Spinal cord (tissue), 10 donors: ENCODE data around the gene ELAVL3. TPM values are rescaled to one million over a fixed set of nuclear protein-coding genes. Genes with fewer than 3 reads are reported as not detected.

ENCODE experiments used
- DNase-seq, 6 donors: peaks; one replicate each; pipeline versions ENCODE4 v3.0.0 to v3.0.0-alpha.2; 2013 to 2015; ENCODE audit warnings: low spot score in 6 of 6, low read depth in 4 of 6
- H3K27ac ChIP-seq: one replicate; pipeline ENCODE4 v1.5.1; 2013; ENCODE audit warnings: low read depth, low read length, control low read depth
- H3K27me3 ChIP-seq: one replicate; pipeline ENCODE4 v1.6.1; 2013; ENCODE audit warnings: low read length; ENCODE audit not compliant: control insufficient read depth, insufficient read depth
- H3K36me3 ChIP-seq: one replicate; pipeline ENCODE4 v1.6.1; 2013; ENCODE audit warnings: low read length; ENCODE audit not compliant: control insufficient read depth, insufficient read depth
- H3K4me1 ChIP-seq: one replicate; pipeline ENCODE4 v1.6.1; 2013; ENCODE audit warnings: low read length; ENCODE audit not compliant: control insufficient read depth, insufficient read depth
- H3K4me3 ChIP-seq: one replicate; pipeline ENCODE4 v1.5.1; 2013; ENCODE audit warnings: low read depth, low read length, control low read depth
- H3K9me3 ChIP-seq: one replicate; pipeline ENCODE4 v1.6.1; 2013; ENCODE audit warnings: low read length; ENCODE audit not compliant: control insufficient read depth, insufficient read depth
- WGBS: methylation state at CpG from one replicate; pipeline ENCODE4 v1.1.5; 2013; ENCODE audit warnings: missing lambda C conversion rate; ENCODE audit not compliant: insufficient coverage; 5-methylcytosine and 5-hydroxymethylcytosine counted together
- polyA plus RNA-seq, 2 donors: library from polyadenylated mRNA; unstranded; fragments of 120-200 nt; gene quantifications; one replicate each; pipeline ENCODE4 v1.2.1, GENCODE V29; 2013; ENCODE audit not compliant: insufficient read length in 2 of 2
- total RNA-seq, 2 donors: library from RNA; depleted of rRNA in 1 of 2; stranded (reverse); fragments of 120-200 nt in 1 of 2; fragments of >200 nt in 1 of 2; gene quantifications; one replicate each; pipeline versions ENCODE4 v1.2.3 to v1.2.4, GENCODE V29; 2013 to 2014
- donor health status: healthy.

ELAVL3 gene
- total and polyA plus RNA-seq, 4 donors = 25.8 to 153 (median 108) TPM

DNA sequence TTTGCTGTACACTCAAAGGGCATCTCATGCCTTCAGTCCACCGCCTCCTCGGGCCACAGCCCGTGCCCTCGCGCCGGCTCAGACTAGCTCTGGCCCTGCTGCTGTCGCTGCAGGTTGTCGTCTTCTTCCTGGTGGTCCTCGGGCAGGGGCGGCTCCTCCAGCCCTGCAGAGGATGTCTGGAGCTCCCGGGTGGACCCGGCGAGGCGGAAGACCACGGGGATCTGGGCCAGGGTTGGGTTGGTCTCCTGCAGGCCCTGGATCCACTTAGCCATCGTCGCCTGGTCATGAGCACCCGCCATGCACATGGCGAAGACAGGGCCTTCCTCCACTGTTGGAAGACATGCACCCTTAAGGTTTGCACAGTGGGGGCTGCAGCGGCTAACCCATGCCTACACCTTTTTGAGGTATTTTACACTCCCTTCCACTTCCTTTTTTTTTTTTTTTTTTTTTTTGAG lies 25.3 kb upstream of the ELAVL3 start:
- peaks cover 21% of the 10 kb centered on the region for H3K4me1 ChIP-seq
- H3K27ac ChIP-seq = peak overlapping the region; percentile 91
- no peaks in the 10 kb centered on the region for H3K9me3 ChIP-seq
- peak overlapping the region; percentile 62 for H3K4me3 ChIP-seq
- DNase-seq = no peak
- peaks cover 47% of the 10 kb centered on the region for H3K36me3 ChIP-seq
- 9% methylated on average over 17 of the region's 20 CpGs for WGBS
- no peaks in the 10 kb centered on the region for H3K27me3 ChIP-seq

DNA sequence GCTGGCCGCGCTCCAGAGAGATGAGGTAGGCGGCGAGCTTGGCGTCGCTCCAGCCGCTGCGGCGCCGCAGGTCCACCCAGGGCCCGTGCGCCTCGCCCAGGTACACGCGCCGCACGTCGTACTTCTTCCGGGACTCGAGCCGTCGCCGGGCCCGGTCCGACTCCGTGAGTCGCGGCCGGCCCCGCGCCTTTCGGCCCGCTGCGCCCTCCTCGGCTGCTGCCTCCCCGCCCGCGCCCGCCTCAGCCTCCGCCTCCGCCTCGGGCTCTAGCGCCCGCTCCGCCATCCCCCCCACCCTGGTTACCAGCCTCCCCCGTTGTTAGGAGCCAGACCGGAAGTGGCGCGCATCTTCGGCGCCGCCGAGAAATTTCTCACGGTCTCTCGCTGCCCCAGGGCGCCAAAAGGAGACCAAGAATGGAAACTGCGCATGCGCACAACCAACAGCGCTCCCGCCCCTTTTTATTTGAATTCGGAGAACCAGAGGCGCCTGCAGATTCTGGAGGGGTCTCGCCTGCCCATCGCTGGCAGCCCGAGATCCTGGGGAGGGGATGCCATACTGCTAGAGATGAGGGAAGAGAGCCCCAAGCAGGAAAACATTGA lies 24.8 kb upstream of the ELAVL3 start, which contains the start of gene ZNF653:
ZNF653 (minus strand) TSS at position 336 of the 597 bp plus-strand sequence; CDS start at position 283, 53 bp downstream.
- WGBS = under 1% methylated on average over 65 of the region's 65 CpGs
- Histone ChIP-seq H3K4me3 (peak within 1 kb of the TSS; percentile 62), H3K27ac (peak within 1 kb of the TSS; percentile 91), H3K4me1 (peaks cover 21% of the 10 kb centered on the region), H3K9me3 (no peaks in the 10 kb centered on the region), H3K36me3 (peaks cover 46% of the 10 kb centered on the region), H3K27me3 (no peaks in the 10 kb centered on the region)
- peak; percentile 92 to 99 (median 96) for DNase-seq

DNA sequence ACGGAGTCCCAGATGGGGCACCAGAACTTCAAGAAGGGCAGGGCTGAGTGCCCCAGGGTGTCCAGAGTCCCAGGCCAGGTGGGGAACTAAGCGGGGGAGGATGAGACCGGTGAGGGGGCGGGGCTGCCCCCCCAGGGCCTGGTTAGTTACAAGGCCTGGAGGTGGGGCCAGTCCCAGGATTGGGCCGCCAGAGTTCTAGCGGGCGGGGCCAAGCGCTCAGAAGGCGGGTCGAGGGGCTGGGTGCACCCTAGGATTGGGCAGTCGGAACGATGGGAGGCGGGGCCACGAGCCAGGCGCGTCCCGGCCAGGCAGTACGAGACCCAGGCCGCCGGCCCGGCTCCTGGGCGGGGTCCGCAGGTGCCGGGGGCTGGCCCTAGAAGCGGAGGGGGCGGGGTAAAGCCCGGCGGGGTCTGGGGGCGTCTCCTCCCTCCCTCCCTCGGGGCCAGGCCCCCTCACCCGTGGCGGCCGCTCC lies 24.2 kb upstream of the ELAVL3 start:
- H3K9me3 ChIP-seq = no peaks in the 10 kb centered on the region
- under 1% methylated on average over 32 of the region's 33 CpGs for WGBS
- H3K36me3 ChIP-seq = peaks cover 42% of the 10 kb centered on the region
- peak; percentile 68 to 98 (median 87) for DNase-seq
- peak overlapping the region; percentile 62 for H3K4me3 ChIP-seq
- peak overlapping the region; percentile 91 for H3K27ac ChIP-seq
- no peaks in the 10 kb centered on the region for H3K27me3 ChIP-seq
- H3K4me1 ChIP-seq = peaks cover 21% of the 10 kb centered on the region

DNA sequence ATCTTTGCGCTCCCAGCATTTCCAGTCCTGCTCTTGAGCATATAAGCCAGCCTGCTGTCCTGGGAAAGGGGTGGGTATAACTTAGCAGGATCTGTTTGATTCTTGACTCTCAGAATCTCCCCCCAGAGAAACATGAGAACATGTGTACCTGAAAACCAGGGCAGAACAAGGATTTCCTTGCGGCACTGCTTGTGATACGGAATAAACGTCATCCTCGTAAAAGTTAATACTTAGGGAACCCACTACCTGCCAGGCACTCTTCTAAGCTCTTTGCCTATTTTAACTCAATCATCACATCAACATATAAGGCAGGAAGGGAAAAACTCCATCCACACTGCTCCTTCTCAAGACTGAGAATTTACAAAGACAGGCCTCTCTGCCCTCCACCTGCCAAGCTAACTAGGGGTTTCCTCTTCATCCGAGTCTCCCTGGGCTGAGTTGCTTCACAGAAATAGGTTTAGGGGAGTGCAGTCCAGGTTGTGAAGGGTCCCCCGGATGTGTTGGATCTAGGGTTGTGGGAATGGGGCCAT lies 23.7 kb upstream of the ELAVL3 start:
- Histone ChIP-seq H3K27me3 (no peaks in the 10 kb centered on the region), H3K36me3 (peaks cover 44% of the 10 kb centered on the region), H3K9me3 (no peaks in the 10 kb centered on the region), H3K4me3 (peak overlapping the region; percentile 62), H3K27ac (peak overlapping the region; percentile 91), H3K4me1 (peaks cover 21% of the 10 kb centered on the region)
- 38% methylated on average over 2 of the region's 7 CpGs for WGBS
- peak in 1 of 6 donors; percentile 2 for DNase-seq

DNA sequence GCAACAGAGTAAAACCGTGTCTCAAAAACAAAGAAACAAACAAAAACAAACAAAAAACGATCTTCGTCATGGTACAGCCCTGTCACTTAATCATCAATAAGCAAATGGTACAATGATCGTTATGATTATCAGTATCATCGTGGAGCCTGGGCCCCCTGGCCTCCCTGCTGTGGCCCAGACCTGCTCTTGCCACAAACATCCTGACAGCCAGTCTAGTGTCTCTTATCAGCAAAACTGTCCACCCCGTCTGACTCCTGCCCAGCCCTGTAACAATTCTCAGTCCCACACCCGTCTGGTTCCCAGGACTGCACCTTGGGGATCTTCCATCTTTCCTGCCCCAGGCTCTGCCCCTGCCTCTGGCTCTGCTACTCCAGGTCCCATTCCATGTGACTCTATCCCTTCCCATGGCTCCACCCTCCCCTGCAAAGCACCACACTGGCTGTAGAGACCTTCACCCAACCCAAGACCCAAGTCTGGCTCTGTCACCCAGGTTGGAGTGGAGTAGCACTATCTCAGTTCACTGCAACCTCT lies 19.1 kb upstream of the ELAVL3 start:
- 87% methylated on average over 7 of the region's 7 CpGs for WGBS
- Histone ChIP-seq H3K4me3 (no peak overlapping the region), H3K4me1 (peaks cover 6% of the 10 kb centered on the region), H3K9me3 (no peaks in the 10 kb centered on the region), H3K36me3 (peaks cover 64% of the 10 kb centered on the region), H3K27ac (no peak overlapping the region), H3K27me3 (no peaks in the 10 kb centered on the region)
- DNase-seq = no peak

DNA sequence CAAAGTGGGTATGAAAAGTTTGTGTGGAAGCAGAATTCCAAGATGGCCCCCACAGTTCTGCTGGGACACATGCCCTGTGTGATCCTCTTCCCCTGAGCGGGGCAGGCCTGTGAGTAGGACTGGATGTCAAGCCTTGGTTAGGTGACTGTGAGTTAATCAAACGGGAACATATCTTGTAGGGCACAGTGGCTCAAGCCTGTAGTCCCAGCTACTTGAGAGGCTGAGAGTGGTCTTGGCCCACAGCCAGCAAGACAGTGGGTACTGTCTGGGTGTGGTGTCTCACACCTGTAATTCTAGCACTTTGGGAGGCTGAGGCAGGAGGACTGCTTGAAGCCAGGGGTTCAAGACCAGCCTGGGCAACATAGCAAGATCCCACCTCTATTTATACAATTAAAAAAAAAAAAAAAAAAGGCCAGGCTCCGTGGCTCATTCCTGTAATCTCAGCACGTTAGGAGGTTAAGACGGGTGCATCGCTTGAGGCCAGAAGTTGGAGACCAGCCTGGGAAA lies 18.4 kb upstream of the ELAVL3 start:
- WGBS = 90% methylated on average over 1 of the region's 6 CpGs
- Histone ChIP-seq H3K4me3 (no peak overlapping the region), H3K27me3 (no peaks in the 10 kb centered on the region), H3K9me3 (no peaks in the 10 kb centered on the region), H3K36me3 (peaks cover 70% of the 10 kb centered on the region), H3K4me1 (peaks cover 3% of the 10 kb centered on the region), H3K27ac (no peak overlapping the region)
- DNase-seq = no peak

DNA sequence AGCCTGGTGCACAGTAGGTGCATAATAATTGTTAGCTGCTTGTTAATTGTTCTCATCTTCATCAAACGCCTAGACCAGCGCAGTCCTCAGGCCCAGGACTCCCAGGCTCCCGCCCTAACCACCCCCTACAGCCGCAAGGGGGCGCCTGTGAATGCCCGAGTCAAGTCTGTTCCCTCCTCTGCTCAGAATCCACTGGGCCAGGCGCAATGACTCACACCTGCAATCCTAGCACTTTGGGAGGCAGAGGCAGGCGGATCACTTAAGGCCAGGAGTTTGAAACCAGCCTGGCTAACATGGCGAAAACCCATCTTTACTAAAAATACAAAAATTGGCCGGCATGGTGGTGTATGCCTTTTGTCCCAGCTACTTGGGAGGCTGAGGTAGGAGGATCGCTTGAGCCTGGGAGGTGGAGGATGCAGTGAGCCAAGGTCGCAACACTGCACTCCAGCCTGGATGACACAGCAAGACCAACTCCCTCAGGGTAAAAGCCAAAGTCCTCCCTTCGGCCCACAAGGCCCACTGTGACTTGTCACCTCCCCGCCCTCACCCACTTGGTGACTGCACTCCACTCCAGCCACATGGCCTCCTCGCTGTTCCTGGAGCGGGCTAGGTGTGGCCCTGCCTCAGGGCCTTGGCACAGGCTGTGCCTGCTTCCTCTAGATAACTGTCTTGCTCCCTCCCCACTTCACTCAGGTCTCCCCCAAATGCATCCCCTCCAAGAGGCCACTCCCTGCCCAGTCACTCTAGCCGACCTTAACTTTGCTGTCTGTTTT lies 15.7 kb upstream of the ELAVL3 start:
- H3K27me3 ChIP-seq = no peaks in the 10 kb centered on the region

DNA sequence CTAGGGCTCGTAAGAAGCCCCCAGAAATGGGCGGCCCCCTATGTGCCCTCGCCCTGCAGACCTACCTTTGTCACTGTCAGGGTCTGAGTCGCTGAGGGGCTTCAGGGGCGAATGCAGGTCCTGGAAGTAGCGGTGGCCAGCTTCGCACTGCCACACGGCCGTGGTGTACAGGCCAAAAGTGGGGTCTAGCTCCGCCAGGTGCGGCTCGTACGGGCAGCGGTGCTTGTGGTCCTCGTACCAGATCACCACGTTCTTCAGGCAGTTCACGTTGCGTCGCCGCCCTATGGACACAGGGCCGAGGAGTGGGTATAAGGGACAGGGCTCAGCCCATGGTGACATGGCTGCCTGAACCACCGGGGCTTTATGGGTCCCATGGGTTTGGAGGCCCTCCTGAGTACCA lies 15.0 kb upstream of the ELAVL3 start:
- Histone ChIP-seq H3K4me3 (no peak overlapping the region), H3K27ac (no peak overlapping the region), H3K9me3 (no peaks in the 10 kb centered on the region), H3K27me3 (no peaks in the 10 kb centered on the region), H3K36me3 (peaks cover 71% of the 10 kb centered on the region), H3K4me1 (no peaks in the 10 kb centered on the region)
- DNase-seq = no peak
- WGBS = 97% methylated on average over 22 of the region's 22 CpGs

More for the DNA sequence above, 15.7 kb upstream of the ELAVL3 start:
- no peak overlapping the region for H3K27ac ChIP-seq
- peaks cover 73% of the 10 kb centered on the region for H3K36me3 ChIP-seq
- peak in 2 of 6 donors; percentile 41 to 44 for DNase-seq
- WGBS = 53% methylated on average over 12 of the region's 17 CpGs
- H3K9me3 ChIP-seq = no peaks in the 10 kb centered on the region
- H3K4me1 ChIP-seq = no peaks in the 10 kb centered on the region
- no peak overlapping the region for H3K4me3 ChIP-seq

DNA sequence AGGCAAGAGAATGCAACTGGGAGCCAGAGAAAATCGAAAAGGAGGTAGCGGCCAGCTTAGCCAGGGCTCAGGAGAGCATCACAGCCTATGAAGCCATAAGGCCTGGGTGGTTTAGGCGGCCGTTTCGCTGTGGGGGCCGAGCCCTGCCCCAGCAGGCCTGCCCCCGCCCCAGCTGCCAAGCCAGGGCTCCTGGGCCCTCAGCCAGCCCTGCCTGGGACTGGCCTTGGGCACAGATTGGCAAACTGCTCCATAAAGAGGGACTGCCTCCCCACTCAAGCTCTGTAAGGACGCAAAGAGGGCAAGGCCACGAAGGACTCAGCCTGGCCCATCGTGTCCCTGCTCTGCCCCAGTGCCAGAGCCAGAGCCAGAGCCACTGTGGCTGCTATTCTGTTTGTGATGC lies 14.6 kb upstream of the ELAVL3 start:
- H3K27ac ChIP-seq = no peak overlapping the region
- H3K27me3 ChIP-seq = no peaks in the 10 kb centered on the region
- 91% methylated on average over 10 of the region's 10 CpGs for WGBS
- no peak for DNase-seq
- no peaks in the 10 kb centered on the region for H3K9me3 ChIP-seq
- no peak overlapping the region for H3K4me3 ChIP-seq
- H3K4me1 ChIP-seq = no peaks in the 10 kb centered on the region
- peaks cover 73% of the 10 kb centered on the region for H3K36me3 ChIP-seq
